ENCODE results near the gene ATG4B. TPM values are rescaled to one million over a fixed set of nuclear protein-coding genes. Genes with fewer than 3 reads are reported as not detected.
A peak's percentile ranks its signal among the peaks of the same experiment; 100 is the strongest.

The ATG4B gene
- total and polyA plus RNA-seq, 9 of the 15 experiments (the other 6 are each of a cell fraction or from before 2014, with no cell fraction given): 5.9 to 58.8 (median 35.6) TPM

GRCh38 chr2:241616168-241617125, 21.0 kb upstream of the ATG4B start:
- BruUV-seq (replicated peaks): no TSS peak
- H3K36me3 ChIP-seq (ENCODE audit: control insufficient read depth, insufficient read depth, low read length): peaks cover 35% of the 10 kb centered on the region; the same call in 2 of the 3 replicates
- no peaks in the 10 kb centered on the region for H3K9me3 ChIP-seq (replicated peaks; ENCODE audit: control insufficient read depth, insufficient read depth, low read depth, low read length)
- intact Hi-C loops (cut with micrococcal nuclease): no loop called here
- TF ChIP-seq ZBTB33 (CRISPR knock-in tag; IDR thresholded peaks at IDR 0.05) (peak; percentile 27; the same call in 1 of the 2 replicates), NR4A1 (CRISPR knock-in tag; IDR thresholded peaks at IDR 0.05) (no peak), NR4A1 (tag; IDR thresholded peaks at IDR 0.05) (no peak)
- H3K9me1 ChIP-seq (ENCODE audit: control insufficient read depth, insufficient read depth, low read length): no peaks in the 10 kb centered on the region
- H4K20me1 ChIP-seq (replicated peaks; ENCODE audit: control insufficient read depth, insufficient read depth, low read length): peaks cover 8% of the 10 kb centered on the region; the same call in 1 of the 2 replicates
- CTCF ChIA-PET (ENCODE audit: low intra/inter-chr PET ratio): no interaction called here
- POLR2A ChIA-PET: interaction anchor here (0.9 kb wide), 1 partner anchor 21 kb away, joined by 3 read pairs; the partner anchor contains the start of gene ATG4B
- peak overlapping the region in 1 of 2 experiments; percentile 45; a peak in 2 of 4 replicates for H3K9ac ChIP-seq (ENCODE audit: insufficient read depth in 1 of 2, low read depth in 2 of 2, low read length in 2 of 2)
- WGBS (ENCODE audit: insufficient coverage, low coverage, missing lambda C conversion rate): 83% methylated on average over 17 of the region's 30 CpGs
- no peak overlapping the region for H3K27ac ChIP-seq (ENCODE audit: extremely low read depth, low read depth, low read length)
- no peak overlapping the region for H2AFZ ChIP-seq (ENCODE audit: low read depth, low read length)
- ATAC-seq (peak; percentile 44; the same call in 1 of the 3 replicates), FAIRE-seq (no peak), DNase-seq (ENCODE audit: extremely low read depth in 1 of 4, low spot score in 3 of 4) (no peak)
- H3K79me2 ChIP-seq (ENCODE audit: control insufficient read depth, insufficient read depth, low read length): peaks cover 59% of the 10 kb centered on the region
- no peak overlapping the region for H3K4me3 ChIP-seq
- H3K4me2 ChIP-seq (ENCODE audit: insufficient read depth, low read length): no peak overlapping the region
- H3K27me3 ChIP-seq (ENCODE audit: control insufficient read depth in 2 of 2, insufficient read depth in 2 of 2, low read length in 2 of 2): no peaks in the 10 kb centered on the region
- peaks cover 7 to 19% of the 10 kb centered on the region in 2 experiments; a peak in 3 of 5 replicates for H3K4me1 ChIP-seq (replicated peaks in 1 of 2; ENCODE audit: control insufficient read depth in 2 of 2, insufficient read depth in 2 of 2, low read length in 2 of 2)
- in situ Hi-C loops (cut with MboI): no loop called here
